Calu3 (cell line): ENCODE data around the gene SAMD1. TPM values are rescaled to one million over a fixed set of nuclear protein-coding genes. Genes with fewer than 3 reads are reported as not detected.

Experiments
- BruUV-seq: library from RNA; stranded (reverse); fragments of 400-500 nt; replicated peaks from 2 replicates; lab custom pipeline; 2021; lab: Mats Ljungman, UMichigan
- CTCF ChIA-PET: fragments of 300-600 bp; sonication (Branson Sonifier 250); formaldehyde crosslinking; loops from one replicate; lab custom pipeline; 2022; ENCODE audit warnings: antibody characterized with exemption; lab: Charles Lee
- DNase-seq: peaks from one replicate; pipeline ENCODE4 v3.0.0; 2022
- H3K27ac Mint-ChIP-seq: one replicate; pipeline ENCODE4 v1.8.0; 2022; ENCODE audit warnings: mixed read lengths; ENCODE audit not compliant: unreplicated experiment
- H3K27me3 Mint-ChIP-seq: one replicate; pipeline ENCODE4 v1.8.0; 2022; ENCODE audit warnings: mixed read lengths; ENCODE audit not compliant: unreplicated experiment
- H3K36me3 Mint-ChIP-seq: one replicate; pipeline ENCODE4 v1.8.0; 2022; ENCODE audit warnings: mild to moderate bottlenecking, moderate library complexity, mixed read lengths; ENCODE audit not compliant: insufficient read depth, unreplicated experiment
- H3K4me1 Mint-ChIP-seq: one replicate; pipeline ENCODE4 v1.8.0; 2022; ENCODE audit warnings: mild to moderate bottlenecking, low read depth, mixed read lengths; ENCODE audit not compliant: unreplicated experiment
- H3K4me3 Mint-ChIP-seq: one replicate; pipeline ENCODE4 v1.8.0; 2022; ENCODE audit warnings: mild to moderate bottlenecking, low read depth, moderate library complexity, mixed read lengths; ENCODE audit not compliant: unreplicated experiment
- H3K9me3 Mint-ChIP-seq: one replicate; pipeline ENCODE4 v1.8.0; 2022; ENCODE audit warnings: low read depth, mixed read lengths; ENCODE audit not compliant: unreplicated experiment
- intact Hi-C: fragments of 100-400 bp; cut with micrococcal nuclease; formaldehyde crosslinking; loops from one replicate; pipeline ENCODE4 v1.10.0; 2022; ENCODE audit not compliant: unreplicated experiment
- total RNA-seq: library from RNA; stranded (reverse); gene quantifications from 2 replicates; pipeline ENCODE4 v1.2.3, GENCODE V29; 2022
- TF ChIP-seq, protein P1 (sequence below): fragments of 200-600 bp; IDR thresholded peaks from one replicate; pipeline ENCODE4 v1.8.0; 2022; ENCODE audit warnings: antibody characterized with exemption; ENCODE audit not compliant: unreplicated experiment

SAMD1 gene
- total RNA-seq, 1 experiment from 2014 or later, result 41.1 TPM

DNA sequence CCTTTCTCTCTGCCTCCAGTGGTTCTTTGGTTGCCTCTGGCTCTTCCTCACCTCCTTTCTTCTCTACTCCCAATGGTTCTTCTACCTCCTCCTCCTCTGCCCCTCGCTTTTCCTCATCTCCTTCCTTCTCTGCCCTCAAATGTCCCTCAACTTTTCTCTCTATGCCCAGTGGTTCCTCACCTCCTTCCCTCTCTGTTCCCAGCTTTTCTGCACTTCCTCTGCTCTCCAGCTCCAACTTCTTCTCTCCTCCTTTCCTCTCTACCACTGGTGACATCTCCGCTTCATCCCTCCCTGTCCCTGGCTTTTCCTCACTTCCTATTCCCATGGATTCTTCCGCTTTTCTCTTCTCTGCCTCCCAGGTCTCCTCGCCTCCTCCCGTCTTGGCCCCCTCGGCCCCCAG is 36.5 kb downstream of the SAMD1 start:
- Mint-ChIP-seq H3K27ac (no peak overlapping the region), H3K4me1 (no peaks in the 10 kb centered on the region), H3K27me3 (no peaks in the 10 kb centered on the region), H3K9me3 (no peaks in the 10 kb centered on the region), H3K4me3 (no peak overlapping the region), H3K36me3 (peaks cover 28% of the 10 kb centered on the region)
- CTCF ChIA-PET, result no interaction called here
- DNase-seq, result no peak
- no TSS peak for BruUV-seq
- intact Hi-C loops, result no loop called here
- TF ChIP-seq, protein P1, sequence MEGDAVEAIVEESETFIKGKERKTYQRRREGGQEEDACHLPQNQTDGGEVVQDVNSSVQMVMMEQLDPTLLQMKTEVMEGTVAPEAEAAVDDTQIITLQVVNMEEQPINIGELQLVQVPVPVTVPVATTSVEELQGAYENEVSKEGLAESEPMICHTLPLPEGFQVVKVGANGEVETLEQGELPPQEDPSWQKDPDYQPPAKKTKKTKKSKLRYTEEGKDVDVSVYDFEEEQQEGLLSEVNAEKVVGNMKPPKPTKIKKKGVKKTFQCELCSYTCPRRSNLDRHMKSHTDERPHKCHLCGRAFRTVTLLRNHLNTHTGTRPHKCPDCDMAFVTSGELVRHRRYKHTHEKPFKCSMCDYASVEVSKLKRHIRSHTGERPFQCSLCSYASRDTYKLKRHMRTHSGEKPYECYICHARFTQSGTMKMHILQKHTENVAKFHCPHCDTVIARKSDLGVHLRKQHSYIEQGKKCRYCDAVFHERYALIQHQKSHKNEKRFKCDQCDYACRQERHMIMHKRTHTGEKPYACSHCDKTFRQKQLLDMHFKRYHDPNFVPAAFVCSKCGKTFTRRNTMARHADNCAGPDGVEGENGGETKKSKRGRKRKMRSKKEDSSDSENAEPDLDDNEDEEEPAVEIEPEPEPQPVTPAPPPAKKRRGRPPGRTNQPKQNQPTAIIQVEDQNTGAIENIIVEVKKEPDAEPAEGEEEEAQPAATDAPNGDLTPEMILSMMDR, result no peak

DNA sequence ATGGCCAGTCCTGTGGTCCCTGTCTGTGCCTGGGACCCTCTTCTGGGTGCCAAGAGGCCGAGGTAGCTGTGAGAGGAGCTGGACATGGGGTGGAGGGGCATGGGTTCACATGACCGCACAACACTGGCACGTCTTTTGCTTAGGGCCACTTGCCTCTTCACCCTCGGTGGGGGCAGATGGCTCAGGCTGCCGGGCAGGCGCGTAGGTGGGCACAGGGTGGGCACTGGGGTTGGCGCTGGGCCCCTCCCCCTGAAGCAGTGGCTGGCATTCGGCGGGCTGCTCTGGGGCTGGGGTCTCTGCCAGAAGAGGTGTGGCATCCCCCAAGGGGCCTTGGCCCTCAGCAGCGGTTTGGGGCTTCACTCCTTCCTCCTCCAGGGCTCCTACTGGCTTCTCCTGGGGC is 37.1 kb downstream of the SAMD1 start:
- CTCF ChIA-PET, result interaction anchor here (0.6 kb wide), 1 partner anchor 394 kb away, joined by 4 read pairs; no protein-coding TSS in a partner anchor
- Mint-ChIP-seq H3K4me1 (no peaks in the 10 kb centered on the region), H3K36me3 (peaks cover 28% of the 10 kb centered on the region), H3K27ac (no peak overlapping the region), H3K4me3 (no peak overlapping the region), H3K9me3 (no peaks in the 10 kb centered on the region), H3K27me3 (no peaks in the 10 kb centered on the region)
- DNase-seq, result no peak
- intact Hi-C loops, result no loop called here
- BruUV-seq, result TSS peak; percentile 92
- TF ChIP-seq, protein P1, result no peak

DNA sequence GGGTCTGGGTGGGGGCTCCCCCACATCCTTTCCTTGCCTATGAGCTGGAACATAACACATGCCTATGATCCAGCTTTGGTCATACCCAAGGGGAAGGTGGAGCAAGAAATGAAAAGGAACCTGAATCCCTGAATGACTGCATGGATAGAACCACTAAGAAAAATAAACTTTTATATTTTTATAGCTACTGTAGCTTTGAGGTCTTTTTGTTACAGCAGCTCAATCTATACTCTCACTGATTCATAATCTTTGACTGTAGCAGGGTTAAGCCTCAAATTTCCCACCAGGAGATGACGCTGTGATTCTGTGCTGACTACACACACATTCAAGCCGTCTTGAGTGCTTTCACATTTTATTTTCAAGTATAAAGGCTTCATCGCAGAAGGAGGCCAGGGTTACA is 37.5 kb downstream of the SAMD1 start:
- Mint-ChIP-seq H3K27me3 (no peaks in the 10 kb centered on the region), H3K4me3 (no peak overlapping the region), H3K36me3 (peaks cover 28% of the 10 kb centered on the region), H3K9me3 (no peaks in the 10 kb centered on the region), H3K27ac (no peak overlapping the region), H3K4me1 (no peaks in the 10 kb centered on the region)
- TF ChIP-seq, protein P1, result no peak
- no TSS peak for BruUV-seq
- intact Hi-C loops, result no loop called here
- CTCF ChIA-PET, result interaction anchor here (0.6 kb wide), 1 partner anchor 395 kb away, joined by 4 read pairs; no protein-coding TSS in a partner anchor
- no peak for DNase-seq

DNA sequence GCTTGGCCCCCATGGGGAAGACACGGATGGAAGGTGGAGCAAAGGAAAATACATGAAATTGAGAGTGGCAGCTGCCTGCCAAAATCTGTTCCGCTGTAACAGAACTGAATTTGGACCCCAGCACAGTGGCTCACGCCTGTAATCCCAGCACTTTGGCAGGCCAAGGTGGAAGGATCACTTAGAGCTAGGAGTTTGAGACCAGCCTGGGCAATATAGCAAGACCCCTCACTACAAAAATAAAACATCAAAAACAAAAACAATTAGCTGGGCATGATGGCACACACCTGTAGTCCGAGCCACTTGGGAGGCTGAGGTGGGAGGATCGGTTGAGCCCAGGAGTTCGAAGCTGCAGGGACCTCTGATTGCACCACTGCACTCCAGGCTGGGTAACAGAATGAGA is 38.1 kb downstream of the SAMD1 start:
- no peaks in the 10 kb centered on the region for H3K27me3 Mint-ChIP-seq
- intact Hi-C loops, result no loop called here
- BruUV-seq, result no TSS peak

More for the DNA sequence above, 38.1 kb downstream of the SAMD1 start:
- TF ChIP-seq, protein P1, result no peak
- no peak for DNase-seq
- Mint-ChIP-seq H3K4me1 (no peaks in the 10 kb centered on the region), H3K4me3 (no peak overlapping the region), H3K27ac (no peak overlapping the region), H3K9me3 (no peaks in the 10 kb centered on the region), H3K36me3 (peaks cover 24% of the 10 kb centered on the region)
- CTCF ChIA-PET, result no interaction called here
